NCI-H2171 (cell line): ENCODE results near the gene RBM20.
"Not testable (repeated sequence)": the region's sequence is repeated elsewhere in the genome, so short reads cannot be mapped to it uniquely, and the experiment has no call there.

Experiments used
- DNase-seq: peaks from one replicate; lab custom pipeline; 2025; lab: John Stamatoyannopoulos, UW

RBM20 gene

DNA sequence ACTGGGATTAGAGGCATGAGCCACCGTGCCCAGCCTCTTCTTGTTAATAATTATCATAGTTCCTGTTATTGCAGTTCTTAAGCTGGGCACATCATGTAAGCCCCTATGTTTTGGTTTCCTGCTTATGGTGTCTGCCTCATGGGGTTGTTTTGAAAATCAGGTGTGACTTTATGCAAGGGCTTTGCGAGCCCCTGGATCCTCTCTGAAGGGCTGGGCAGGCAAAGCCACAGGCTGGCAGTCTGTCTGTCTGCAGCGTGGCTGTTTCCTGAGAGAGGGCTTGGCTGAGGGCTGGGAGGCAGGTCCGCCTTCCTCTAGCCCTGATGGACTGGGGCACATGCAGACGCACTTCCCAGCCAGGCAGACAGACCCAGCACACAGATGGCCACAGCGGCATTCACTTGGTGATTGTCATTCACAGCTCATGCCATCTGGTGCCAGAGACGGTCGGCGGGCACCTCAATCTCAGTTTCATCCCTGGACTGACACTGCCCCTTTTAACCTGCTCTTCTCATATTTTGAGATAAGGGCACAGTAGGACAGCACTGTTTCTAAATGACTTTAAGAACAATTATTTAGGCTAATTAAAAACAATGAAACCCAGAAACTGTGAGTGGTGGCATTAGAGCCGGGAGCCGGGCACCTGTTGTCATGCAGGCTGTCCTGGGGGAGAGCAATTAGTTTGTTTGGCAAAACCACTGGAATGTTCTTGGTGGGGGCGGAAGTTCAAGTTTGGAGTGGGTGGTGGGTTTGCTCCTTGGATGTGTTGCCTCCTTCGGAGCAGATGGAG is 35.5 kb downstream of the RBM20 start:
- no peak for DNase-seq

DNA sequence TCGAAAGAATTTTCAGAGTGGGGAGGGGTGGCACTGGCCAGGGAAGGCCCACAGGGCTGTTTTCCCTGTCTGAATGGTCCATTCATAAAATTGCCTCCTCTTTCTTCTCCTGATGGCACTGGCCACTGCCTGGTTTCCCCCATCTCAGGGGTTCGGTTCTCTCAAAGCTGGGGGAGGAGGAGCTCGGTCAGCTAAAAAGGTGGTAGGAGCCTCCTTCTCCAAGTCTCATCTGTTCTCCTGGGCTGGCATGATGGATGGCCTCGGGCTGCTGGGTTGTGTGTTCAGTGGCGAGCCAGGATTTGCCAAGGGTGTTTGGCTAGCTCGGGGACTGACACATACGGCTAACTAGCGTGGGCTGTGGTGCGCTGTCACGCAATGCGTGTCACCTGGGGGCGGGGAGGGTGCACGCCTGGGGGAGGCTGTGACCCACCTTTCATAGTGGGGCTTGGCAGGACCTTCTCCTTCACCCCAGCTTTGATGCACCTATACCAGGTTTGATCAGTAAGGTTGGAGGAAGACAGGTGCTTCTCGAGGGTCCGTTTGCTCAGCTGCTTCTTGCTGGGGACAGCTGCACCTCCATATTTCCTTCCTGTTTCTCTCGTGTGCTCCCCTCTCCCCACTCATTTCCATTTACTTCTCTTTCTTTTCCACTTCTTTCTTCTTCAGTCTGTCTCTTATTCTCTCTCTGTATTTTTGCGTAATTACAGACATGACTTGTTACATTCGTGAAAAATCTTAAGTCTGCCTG is 36.3 kb downstream of the RBM20 start:
- DNase-seq: no peak

DNA sequence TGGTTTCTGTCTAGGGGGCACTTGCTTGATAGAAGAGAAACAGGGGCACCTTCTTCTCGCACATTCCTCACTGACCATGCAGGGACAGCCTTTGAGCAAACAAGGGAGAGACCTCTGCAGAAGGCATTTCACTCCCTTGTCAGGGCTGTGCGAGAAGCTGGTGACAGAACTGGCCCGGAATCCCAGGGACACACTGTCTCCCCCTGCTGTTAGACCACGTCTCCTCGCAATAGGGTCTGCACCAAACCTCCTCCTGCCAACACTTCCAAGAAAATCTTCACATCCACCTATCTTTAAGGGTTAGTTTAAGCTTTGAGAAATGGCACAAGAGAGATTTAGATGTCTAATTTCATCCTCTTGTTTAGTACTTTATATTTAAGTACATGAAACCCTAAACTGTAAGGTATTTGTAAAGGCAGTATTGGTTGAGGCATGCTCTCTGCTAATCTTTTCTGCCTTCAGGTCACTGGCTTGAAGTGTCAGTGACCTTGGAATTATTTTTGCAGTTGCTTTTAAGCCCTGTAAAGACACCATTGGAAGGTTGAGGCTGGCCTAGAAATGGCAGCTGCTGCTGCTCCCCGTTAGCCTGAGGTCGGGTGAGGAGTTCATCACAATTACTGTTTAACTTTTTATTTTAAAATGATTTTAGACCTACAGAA is 37.0 kb downstream of the RBM20 start:
- DNase-seq: no peak

DNA sequence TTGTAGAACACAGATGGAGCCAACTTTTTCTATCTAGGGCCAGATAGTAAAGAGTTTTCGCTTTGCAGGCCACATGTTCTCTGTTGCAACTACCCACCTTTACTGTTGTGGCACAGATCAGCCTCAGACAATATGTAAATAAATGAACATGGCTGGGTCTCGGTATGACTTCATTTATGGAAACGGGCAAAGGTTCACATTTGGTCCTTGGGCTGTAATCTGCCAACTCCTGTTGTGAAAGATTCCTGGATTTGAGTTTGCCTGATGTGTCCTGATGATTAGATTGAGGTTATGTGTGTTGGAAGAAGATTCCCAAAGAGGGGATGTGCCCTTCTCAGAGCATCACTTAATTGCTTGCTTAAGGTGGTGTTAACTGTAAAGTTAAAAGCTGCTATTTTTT is 38.2 kb downstream of the RBM20 start:
- DNase-seq: no peak

DNA sequence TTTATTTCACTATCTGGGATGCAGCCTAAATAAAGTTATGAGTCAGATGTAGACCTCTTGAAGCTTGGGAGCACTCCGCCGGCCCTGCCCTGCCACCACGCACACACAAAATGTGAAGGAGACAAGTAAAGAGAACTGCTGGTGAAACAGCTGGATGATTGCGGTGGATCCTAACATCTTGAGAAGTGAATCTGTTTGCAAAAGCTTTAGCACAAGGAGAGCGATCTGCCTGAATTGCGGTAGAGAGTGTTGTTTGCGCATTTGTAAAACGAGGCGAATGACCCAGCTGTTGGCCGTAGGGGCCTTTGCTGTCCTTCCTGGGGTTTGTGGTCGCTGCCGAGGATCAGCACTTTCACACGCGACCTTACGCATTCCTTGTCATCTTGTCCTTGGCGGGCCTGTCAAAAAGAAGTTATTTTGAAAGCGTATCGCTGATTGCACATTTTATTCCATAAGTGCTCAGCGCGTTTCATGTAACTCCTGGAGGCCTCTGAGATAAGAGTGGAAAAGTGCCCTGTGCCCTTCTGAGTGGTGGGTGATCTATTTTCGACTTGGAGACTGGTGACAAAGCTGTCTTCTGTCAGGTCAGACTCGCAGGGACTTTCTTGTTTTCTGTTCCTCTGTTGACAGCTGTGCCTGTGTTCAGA is 40.8 kb downstream of the RBM20 start:
- DNase-seq: no peak

DNA sequence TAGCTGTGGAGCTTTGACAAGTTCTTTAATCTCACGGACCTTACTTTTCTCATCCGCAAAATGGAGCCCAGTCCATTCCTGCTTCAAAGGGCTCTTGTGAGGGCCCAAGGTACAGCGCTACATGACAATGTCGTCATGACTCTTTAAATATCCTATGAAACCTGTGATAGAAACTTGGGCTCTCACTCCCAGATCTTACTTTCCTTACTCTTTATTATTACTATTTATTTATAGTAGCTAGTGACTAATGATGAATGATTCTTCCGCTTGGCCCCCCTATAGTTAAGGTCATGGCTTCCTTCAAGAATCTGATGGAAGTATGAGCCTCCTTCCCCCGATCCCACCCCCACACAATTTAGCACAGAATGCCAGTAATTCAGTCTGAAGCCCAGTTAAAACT is 41.9 kb downstream of the RBM20 start:
- DNase-seq: no peak

- DNase-seq: no peak
Measured at GRCh38 chr10:110686949-110687348, 42.8 kb downstream of the RBM20 start.

- no peak for DNase-seq
Measured at GRCh38 chr10:110687400-110687799, 43.3 kb downstream of the RBM20 start.

- no peak for DNase-seq
Measured at GRCh38 chr10:110691139-110691538, 47.0 kb downstream of the RBM20 start.

DNA sequence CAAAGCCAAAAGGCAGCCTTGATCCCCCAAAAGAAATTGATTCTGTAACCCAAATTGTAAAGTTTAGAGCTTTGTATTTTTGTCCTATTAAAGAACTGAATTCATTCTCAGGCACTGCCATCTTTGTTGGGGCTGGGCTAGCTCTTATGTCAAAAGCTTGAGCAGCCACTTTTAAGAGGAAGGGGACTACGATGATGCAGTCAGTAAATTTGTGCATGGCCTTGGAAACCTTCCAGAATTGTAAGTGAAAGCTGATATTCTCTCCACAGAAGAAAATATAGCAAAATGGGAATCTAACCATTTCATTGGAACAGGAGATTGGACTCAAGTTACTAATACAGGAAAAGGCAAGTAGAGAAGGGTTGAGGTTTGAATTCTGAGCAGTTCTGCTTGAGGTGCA is 50.1 kb downstream of the RBM20 start:
- DNase-seq: no peak

- DNase-seq: no peak
Measured at GRCh38 chr10:110694820-110695538, 50.8 kb downstream of the RBM20 start.

DNA sequence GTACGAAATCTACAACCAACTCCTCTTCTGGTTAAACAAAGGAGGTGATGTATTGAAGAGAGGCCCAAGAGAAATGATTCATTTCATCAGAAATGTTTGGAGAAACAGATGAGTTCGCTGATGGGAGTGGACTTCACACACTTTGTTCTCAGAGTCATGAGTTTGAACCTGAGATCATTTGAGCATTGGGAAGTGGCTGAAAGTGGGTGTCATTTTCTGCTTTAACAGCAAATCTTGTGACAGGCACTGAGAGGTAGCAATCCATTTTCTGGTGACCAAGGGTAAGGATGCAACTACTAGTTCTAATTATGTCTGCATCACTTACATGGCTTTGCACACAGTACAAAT is 51.4 kb downstream of the RBM20 start:
- no peak for DNase-seq

DNA sequence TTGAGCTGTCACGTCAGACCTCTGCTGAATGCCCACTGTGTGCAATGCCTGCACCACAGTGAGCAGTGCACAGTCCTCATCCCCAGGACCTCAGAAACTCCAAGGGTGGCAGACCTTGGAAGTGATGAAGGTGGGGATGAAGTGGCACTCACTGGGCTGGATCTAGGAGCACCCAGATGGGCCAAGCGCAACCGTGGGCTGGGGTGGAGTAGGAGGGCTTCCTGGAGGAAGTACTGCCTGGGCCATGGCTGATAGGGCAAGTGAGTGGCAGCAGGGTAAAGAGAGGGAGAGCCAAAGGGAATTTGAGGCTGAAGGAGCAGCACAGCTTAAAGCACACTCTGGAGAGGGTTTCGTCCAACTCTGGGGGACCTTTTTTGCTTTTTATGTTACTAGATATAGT is 52.3 kb downstream of the RBM20 start:
- no peak for DNase-seq

DNA sequence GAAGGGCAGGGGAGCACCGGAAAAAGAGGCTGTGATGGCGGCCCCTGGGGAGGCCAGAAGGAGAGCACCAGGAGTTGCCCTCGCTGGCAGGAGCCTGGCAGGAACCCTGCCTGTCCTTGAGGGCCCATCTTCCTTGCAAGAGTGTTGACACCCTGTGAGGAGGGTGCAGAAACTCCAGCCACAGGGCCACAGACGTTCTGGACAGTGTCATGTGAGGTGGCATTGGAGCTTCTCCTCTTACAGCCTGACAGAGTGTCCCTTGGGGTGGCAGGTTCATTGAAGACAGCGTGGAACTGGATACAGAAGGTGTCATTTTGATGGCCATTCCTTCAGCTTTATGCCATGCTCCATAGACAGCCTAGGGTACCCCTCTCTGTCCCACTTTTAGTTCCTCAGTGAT is 54.2 kb downstream of the RBM20 start:
- DNase-seq: no peak

GRCh38 chr10:110698782-110699201 is 54.7 kb downstream of the RBM20 start:
- DNase-seq: no peak

DNA sequence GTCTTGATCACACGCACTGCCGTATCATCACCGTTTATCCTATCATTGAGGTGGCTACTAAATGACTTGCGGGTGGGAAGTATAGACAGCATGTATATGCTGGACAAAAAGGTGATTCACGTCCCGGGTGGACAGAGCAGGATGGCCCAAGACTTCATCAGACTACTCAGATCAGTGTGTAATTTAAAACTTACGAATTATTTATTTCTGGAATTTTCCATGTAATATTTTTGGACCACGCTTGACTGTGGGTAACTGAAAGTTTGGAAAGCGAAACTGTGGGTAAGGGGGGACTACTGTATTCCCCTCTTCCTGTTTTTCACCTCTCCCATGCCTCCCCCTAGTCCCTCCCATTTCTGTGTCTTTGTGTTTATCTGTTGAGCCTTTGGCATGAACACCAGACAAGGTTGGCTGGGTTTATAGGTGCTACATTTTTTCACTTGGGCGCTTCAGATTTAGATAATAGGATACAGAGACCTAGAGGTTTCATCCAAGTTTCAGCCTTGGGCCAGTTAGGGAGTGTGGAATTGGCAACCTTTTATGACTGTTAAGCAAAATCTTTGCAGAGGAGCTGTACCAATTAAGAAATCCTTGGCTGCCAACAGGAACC is 55.8 kb downstream of the RBM20 start:
- DNase-seq: no peak

DNA sequence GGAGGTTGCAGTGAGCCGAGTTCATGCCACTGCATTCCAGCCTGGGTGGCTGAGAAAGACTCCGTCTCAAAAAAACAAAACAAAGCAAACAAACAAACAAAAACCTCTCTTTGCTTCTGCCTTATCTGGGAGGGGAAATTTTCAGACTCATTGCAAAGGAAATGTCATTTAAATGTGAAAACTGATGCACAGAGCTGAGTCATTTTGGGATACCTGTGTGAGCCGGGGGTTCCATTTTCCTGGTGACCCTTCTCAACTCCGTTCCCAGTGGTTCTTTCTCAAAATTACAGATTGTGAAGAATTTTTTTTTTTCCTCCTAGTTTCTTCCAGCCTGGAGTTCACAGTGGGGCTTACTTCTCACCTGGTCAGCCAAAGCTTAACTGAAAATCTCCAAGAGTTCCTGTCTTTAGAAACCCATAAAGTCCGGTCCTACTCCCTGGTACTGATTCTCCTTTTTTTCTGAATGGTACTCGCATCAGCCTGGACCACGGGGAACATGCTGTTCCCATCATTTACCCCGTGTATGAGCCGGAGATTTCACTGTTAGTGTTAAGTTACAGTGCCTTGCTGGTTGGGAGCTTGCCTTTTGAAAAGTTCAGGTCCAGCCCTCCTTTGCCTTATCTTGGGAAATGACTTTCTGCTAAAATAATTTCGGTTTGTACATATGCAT is 56.9 kb downstream of the RBM20 start:
- no peak for DNase-seq

- DNase-seq: no peak
Measured at GRCh38 chr10:110701617-110701971, 57.5 kb downstream of the RBM20 start.

GRCh38 chr10:110704070-110704469 is 59.9 kb downstream of the RBM20 start:
- DNase-seq: no peak

- DNase-seq: no peak
Measured at GRCh38 chr10:110704906-110705476, 60.9 kb downstream of the RBM20 start.

DNA sequence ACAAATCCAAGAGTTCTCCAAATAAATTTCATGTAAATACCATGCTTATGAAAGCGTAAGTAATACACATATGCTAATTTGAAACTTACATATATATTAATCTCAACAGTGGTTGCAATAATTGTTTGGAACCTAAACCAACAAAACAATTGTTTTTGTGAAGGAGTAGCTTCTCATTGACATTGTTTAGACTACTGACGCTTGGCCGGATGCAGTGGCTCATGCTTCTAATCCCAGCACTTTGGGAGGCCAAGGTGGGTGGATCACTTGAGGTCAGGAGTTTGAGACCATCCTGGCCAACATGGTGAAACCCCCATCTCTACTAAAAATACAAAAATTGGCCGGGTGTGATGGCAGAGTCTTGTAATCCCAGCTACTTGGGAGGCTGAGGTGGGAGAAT is 61.5 kb downstream of the RBM20 start:
- DNase-seq: not testable (repeated sequence)
